Loucy (cell line): ENCODE data around the gene BRD4.

Experiments used
- EZH2phosphoT487 ChIP-seq: fragments of 200-600 bp; IDR thresholded peaks from 2 replicates; pipeline ENCODE4 v1.6.1; 2018; ENCODE audit warnings: antibody characterized with exemption, mild to moderate bottlenecking, moderate library complexity, borderline replicate concordance
- TF ChIP-seq, protein P1 (sequence below): fragments of 200-600 bp; sonication (generic); conservative IDR thresholded peaks from 2 replicates; pipeline ENCODE4 v1.5.1; 2014; ENCODE audit warnings: mild to moderate bottlenecking, antibody characterized with exemption, low read length

DNA sequence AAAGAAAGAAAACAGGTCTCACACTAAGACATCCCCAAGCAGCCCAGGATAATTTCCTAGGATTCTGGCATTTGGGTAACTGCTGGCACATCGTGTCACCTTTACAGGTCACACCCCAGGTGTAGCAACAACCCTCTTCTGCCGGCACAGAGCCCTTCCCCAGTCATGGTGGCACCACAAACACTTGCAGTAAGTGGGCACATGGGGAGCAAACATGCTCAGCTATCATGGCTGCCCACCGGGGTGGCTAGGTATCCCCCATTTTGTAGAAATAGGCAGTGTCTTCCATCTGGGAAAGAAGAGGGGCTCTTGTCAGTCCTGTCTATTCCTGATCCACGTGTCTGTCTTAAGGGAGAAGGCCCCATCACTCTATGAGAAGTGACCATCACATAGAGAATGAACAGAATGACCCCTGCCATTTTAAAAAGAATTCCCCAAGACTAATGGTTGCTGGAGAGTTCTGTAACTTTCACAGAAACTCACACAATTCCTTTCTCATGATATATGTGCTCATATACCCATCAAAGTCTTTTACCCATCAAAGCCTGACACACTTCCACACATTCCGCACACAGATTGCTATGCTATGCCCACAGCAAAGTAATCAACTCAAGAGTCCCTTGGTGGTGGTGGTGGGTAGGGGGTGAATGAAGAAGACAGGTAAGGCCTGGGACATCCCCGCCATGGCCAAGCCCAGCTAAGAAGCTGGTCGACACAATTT is 33.3 kb downstream of the BRD4 start:
- TF ChIP-seq, protein P1, sequence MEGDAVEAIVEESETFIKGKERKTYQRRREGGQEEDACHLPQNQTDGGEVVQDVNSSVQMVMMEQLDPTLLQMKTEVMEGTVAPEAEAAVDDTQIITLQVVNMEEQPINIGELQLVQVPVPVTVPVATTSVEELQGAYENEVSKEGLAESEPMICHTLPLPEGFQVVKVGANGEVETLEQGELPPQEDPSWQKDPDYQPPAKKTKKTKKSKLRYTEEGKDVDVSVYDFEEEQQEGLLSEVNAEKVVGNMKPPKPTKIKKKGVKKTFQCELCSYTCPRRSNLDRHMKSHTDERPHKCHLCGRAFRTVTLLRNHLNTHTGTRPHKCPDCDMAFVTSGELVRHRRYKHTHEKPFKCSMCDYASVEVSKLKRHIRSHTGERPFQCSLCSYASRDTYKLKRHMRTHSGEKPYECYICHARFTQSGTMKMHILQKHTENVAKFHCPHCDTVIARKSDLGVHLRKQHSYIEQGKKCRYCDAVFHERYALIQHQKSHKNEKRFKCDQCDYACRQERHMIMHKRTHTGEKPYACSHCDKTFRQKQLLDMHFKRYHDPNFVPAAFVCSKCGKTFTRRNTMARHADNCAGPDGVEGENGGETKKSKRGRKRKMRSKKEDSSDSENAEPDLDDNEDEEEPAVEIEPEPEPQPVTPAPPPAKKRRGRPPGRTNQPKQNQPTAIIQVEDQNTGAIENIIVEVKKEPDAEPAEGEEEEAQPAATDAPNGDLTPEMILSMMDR: no peak
- no peak for TF ChIP-seq EZH2phosphoT487
